ENCODE measurements around the gene SUPV3L1. TPM values are rescaled to one million over a fixed set of nuclear protein-coding genes. Genes with fewer than 3 reads are reported as not detected.

Gene SUPV3L1
- total RNA-seq, 4 donors from 2014 or later = 19.6 to 21.4 (median 20.4) TPM

DNA sequence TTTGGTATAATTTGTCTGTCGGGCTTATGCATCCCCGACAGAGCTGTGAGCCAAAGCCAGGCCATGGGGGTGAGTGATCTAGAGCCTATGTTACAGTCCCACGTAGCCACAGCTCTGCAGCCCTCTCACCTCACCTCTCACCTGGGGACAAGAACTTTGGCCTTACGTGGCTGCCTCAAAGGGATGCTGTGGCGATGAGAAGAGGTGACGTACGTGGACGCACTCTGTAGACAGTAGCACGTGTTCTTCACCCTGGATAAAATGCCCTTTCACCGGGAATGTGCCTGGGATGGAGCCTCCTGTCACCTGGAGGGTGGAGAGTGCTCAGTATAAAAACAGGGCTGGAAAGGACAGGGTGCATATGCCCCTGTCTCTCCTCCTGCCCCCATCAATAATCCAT, 45.6 kb downstream of the SUPV3L1 start:
- TF ChIP-seq POLR2A (IDR thresholded peaks at IDR 0.05) = no peak
- TF ChIP-seq, protein P1, sequence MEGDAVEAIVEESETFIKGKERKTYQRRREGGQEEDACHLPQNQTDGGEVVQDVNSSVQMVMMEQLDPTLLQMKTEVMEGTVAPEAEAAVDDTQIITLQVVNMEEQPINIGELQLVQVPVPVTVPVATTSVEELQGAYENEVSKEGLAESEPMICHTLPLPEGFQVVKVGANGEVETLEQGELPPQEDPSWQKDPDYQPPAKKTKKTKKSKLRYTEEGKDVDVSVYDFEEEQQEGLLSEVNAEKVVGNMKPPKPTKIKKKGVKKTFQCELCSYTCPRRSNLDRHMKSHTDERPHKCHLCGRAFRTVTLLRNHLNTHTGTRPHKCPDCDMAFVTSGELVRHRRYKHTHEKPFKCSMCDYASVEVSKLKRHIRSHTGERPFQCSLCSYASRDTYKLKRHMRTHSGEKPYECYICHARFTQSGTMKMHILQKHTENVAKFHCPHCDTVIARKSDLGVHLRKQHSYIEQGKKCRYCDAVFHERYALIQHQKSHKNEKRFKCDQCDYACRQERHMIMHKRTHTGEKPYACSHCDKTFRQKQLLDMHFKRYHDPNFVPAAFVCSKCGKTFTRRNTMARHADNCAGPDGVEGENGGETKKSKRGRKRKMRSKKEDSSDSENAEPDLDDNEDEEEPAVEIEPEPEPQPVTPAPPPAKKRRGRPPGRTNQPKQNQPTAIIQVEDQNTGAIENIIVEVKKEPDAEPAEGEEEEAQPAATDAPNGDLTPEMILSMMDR (IDR thresholded peaks at IDR 0.05) = no peak
- WGBS, 2 donors = 73 to 84% methylated on average over 10 of the region's 10 CpGs
- intact Hi-C loops (cut with DNase I; ENCODE audit: low total_unique reads) = no loop called here
- H3K4me3 ChIP-seq (ENCODE audit: low read depth, poor library complexity, severe bottlenecking) = no peak overlapping the region
- no peak for DNase-seq (ENCODE audit: low spot score in 2 of 2)

DNA sequence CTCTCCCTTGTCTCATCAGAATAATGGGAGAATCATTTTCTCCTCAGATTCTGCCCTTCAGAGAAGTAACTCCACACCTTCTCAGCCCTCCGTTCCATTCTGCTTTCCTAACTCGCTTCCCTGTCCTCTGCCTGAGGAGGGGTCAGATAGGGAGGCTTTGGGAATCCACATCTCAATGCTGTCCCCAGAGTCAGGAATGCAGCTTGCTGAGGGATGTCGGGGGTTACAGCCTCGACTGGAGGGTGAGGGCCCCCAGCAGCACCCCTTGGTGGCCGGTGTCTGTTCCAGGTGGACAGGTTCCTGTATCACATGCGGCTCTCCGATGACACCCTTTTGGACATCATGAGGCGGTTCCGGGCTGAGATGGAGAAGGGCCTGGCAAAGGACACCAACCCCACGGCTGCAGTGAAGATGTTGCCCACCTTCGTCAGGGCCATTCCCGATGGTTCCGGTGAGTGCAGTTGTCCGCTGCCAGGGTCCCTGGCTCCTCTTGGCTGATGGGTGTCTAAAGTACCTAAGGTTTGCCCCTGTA, 47.0 kb downstream of the SUPV3L1 start:
- TF ChIP-seq, protein P1 (IDR thresholded peaks at IDR 0.05) = no peak
- no peak for TF ChIP-seq POLR2A (IDR thresholded peaks at IDR 0.05)
- WGBS, 2 donors = 88 to 93% methylated on average over 11 to 14 of the region's 14 CpGs
- H3K4me3 ChIP-seq (ENCODE audit: low read depth, poor library complexity, severe bottlenecking) = no peak overlapping the region
- intact Hi-C loops (cut with DNase I; ENCODE audit: low total_unique reads) = no loop called here
- DNase-seq (ENCODE audit: low spot score in 2 of 2) = no peak

DNA sequence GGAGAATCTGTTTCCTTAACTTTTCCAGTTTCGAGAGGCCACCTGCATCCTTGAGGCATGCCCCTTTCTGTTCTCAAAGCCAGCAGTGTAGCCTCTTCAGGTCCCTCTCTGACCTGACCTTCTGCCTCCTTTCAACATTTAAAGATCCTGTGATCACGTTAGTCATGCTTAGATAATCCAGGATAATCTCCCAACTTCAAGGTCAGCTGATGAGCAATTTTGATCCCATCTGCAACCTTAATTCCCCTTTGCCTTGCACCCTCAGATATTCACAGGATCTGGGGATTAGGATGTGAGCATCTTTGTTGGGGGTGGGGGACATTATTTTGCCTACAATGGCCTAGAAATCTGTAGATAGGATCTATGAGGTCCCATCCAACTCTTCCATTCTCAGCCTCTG, 48.1 kb downstream of the SUPV3L1 start:
- WGBS, 2 donors = 77 to 91% methylated on average over 2 of the region's 2 CpGs
- TF ChIP-seq POLR2A (IDR thresholded peaks at IDR 0.05) = no peak
- TF ChIP-seq, protein P1 (IDR thresholded peaks at IDR 0.05) = no peak
- DNase-seq (ENCODE audit: low spot score in 2 of 2) = no peak
- H3K4me3 ChIP-seq (ENCODE audit: low read depth, poor library complexity, severe bottlenecking) = no peak overlapping the region
- intact Hi-C loops (cut with DNase I; ENCODE audit: low total_unique reads) = no loop called here

DNA sequence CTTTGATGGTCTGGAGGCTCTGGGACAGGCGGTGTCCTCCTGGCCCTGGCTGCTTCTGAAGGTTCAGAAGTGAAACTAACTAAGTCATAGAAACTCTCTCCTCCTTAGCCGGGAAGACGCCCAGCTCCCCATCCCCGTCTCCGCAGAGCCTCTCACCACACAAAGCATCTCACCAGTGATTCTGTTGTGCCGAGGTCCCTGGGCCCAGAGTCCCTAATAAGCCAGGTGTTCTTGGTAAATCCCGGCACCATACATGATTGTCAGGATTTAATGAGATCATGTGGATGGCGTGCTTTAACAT, 49.5 kb downstream of the SUPV3L1 start:
- no peak for DNase-seq (ENCODE audit: low spot score in 2 of 2)
- WGBS, 2 donors = 78 to 90% methylated on average over 8 of the region's 8 CpGs
- TF ChIP-seq, protein P1 (IDR thresholded peaks at IDR 0.05) = no peak
- TF ChIP-seq POLR2A (IDR thresholded peaks at IDR 0.05) = no peak
- intact Hi-C loops (cut with DNase I; ENCODE audit: low total_unique reads) = no loop called here
- no peak overlapping the region for H3K4me3 ChIP-seq (ENCODE audit: low read depth, poor library complexity, severe bottlenecking)

DNA sequence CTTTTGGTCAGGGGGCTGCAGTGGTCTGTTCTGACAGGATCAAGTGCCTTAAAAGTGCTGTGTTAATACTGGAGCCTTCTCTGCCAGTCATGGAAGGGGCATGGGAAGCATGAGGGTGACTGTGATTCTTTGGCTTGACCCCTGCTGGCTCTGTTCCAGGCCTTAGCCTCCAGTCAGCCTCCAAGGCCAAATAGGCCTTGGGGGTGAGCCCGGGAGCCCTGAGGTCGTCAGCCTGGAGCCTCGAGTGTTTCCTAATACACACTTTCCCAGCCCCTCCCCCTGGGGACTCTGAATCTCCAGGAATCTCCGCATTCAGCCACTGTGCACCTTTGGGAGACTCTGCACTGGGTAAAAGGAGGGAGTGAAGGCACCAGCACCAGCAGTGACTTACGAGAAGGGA, 50.1 kb downstream of the SUPV3L1 start:
- TF ChIP-seq, protein P1 (IDR thresholded peaks at IDR 0.05) = no peak
- TF ChIP-seq POLR2A (IDR thresholded peaks at IDR 0.05) = no peak
- WGBS, 2 donors = 59 to 82% methylated on average over 3 to 5 of the region's 5 CpGs
- H3K4me3 ChIP-seq (ENCODE audit: low read depth, poor library complexity, severe bottlenecking) = no peak overlapping the region
- intact Hi-C loops (cut with DNase I; ENCODE audit: low total_unique reads) = no loop called here
- no peak for DNase-seq (ENCODE audit: low spot score in 2 of 2)

DNA sequence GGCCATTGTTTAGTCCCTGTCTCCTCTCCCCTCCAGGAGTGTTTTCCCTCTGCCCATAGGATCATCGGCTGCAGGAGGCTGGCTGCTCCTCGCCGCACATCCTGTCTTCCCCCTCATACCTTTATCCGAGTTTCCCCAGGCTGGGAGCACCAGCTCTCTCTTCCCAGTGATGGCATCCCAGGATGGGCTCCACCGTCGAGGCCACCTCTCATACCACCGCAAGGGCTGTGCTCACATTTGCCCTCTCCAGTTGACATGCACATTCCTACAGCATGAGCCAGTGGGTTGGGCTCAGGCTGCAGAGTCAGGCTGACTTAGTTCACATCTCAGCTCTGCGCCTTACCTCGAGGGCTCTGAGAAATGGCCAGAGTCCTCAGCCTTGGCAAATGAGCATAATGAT, 52.2 kb downstream of the SUPV3L1 start:
- WGBS, 2 donors = 64 to 69% methylated on average over 9 of the region's 9 CpGs
- H3K4me3 ChIP-seq (ENCODE audit: low read depth, poor library complexity, severe bottlenecking) = no peak overlapping the region
- TF ChIP-seq, protein P1 (IDR thresholded peaks at IDR 0.05) = no peak
- TF ChIP-seq POLR2A (IDR thresholded peaks at IDR 0.05) = no peak
- no peak for DNase-seq (ENCODE audit: low spot score in 2 of 2)
- intact Hi-C loops (cut with DNase I; ENCODE audit: low total_unique reads) = no loop called here
